ENCODE data around the gene ALOX5AP.

Gene ALOX5AP

DNA sequence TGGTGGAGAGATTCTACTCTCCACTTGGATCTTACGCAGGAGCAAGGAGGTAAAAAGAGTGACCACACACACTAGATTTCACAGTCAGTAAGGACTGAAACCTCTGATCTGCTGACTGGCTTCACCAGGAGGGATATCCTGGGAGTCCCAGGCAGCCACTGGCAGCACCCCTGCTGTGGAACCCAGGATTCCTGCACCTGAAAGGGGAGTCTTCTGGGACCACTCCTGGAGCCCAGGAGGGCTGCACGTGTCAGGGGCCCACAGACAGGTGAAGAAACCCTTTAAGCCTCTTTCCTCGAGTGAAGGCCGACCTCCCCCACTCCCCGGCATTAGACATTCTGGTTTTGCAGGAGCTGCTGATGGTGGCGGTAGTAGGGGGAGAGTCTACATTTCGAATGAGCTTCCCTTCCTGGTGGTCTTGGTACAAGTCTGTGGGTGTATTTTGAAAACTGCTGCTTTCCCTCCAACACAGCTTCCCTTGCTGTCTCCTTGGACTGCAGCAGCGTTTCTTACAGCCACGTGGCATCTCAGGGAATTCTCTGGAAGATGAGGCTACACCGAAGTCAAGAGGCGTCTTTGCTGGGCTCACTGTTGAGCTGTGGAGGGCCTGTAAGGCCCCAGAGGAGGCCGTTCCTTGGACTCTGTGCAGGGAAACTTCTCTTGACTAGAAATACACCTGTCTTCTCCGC lies 62.6 kb downstream of the ALOX5AP start:
- DNase-seq (ENCODE audit: low read depth), result no peak

DNA sequence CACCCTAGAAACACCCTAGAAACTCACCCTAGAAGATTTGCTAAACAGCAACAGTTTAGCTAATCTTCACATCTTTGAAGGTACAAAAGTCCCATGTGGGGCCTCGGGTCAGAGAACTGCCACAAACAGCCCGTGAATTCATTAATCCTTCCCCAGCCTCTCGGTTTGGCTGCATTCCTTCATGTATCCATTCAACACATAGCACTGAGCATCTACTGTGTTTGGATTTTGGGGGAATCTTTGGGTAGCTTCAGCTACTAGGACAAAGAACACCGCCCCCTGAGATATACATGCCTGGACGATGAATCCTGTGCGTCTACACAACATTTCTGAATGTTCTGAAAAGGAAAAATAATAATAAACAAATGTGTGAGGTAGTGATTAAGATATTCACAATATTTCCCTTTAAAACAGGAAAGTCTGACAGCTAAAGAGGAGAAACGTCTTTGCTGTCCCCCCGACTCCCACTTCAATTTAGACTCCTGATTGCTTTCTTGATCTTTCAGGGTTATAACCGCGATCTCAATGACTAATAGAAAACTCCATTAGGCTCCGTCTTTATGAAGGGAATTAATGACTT lies 63.5 kb downstream of the ALOX5AP start:
- no peak for DNase-seq (ENCODE audit: low read depth)

DNA sequence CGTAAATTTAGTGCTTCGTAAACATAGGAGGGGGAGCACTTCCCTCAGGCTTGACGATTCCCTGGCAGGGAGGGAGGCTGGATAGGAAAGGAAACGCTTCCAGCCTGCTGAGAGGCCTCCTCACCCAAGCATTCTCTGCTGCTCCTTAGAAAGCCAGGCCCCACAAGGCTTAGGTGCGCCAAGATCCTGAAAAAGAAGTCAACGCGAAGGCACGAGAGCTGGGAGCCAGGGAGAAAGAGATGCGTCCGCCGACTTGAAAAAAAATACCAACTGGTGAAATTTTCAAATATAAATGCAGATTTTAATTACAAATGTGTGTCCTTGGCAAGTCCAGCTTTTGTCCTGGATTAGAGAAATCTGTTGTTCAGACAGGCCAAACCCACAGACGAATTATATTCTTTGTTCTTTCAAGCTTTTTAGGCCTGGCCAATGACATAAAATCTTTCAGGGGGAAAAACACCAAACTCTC lies 64.0 kb downstream of the ALOX5AP start:
- DNase-seq (ENCODE audit: low read depth), result no peak

- no peak for DNase-seq (ENCODE audit: low read depth)
Observed at GRCh38 chr13:30800107-30800506, 64.8 kb downstream of the ALOX5AP start.

DNA sequence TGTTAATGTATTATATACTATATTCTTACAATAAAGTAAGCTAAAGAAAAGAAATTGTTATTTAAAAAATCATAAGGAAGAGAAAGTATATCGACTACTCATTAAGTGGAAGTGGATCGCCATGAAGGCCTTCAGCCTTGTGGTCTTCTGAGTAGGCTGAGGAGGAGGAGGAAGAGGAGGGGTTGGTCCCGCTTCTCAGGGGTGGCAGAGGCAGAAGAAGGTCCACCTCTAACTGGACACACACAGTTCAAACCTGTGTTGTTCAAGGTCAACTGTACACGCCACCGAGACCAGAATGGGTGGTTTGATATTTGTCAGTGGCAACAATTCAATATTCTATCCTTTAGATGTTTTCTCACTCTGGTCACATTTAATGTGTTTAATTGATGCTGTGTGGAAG lies 67.2 kb downstream of the ALOX5AP start:
- no peak for DNase-seq (ENCODE audit: low read depth)

- DNase-seq (ENCODE audit: low read depth), result no peak
Observed at GRCh38 chr13:30802953-30803478, 67.7 kb downstream of the ALOX5AP start.

- no peak for DNase-seq (ENCODE audit: low read depth)
Observed at GRCh38 chr13:30803749-30804148, 68.4 kb downstream of the ALOX5AP start.

- DNase-seq (ENCODE audit: low read depth), result no peak
Observed at GRCh38 chr13:30804474-30804873, 69.1 kb downstream of the ALOX5AP start.

DNA sequence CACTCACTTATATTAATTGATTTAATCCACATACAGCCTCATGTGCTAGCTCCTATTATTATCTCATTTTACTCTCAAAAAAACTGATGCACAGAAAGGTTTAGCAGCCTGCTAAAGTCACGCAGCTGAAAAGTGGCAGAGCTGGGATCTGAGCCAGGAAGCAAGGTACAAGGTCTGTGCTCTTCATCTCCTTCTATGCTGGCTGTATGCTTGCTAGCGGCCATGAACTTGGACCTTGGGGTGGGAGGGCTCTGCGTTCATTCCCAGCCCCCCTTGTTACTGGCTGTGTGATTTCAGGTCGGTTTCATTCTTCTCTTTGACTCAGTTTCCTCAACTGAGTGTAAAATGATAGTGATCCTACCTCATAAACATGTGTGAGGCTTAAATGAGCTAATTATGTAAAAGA lies 69.8 kb downstream of the ALOX5AP start:
- no peak for DNase-seq (ENCODE audit: low read depth)

GRCh38 chr13:30805603-30806011 lies 70.3 kb downstream of the ALOX5AP start:
- DNase-seq (ENCODE audit: low read depth), result no peak

DNA sequence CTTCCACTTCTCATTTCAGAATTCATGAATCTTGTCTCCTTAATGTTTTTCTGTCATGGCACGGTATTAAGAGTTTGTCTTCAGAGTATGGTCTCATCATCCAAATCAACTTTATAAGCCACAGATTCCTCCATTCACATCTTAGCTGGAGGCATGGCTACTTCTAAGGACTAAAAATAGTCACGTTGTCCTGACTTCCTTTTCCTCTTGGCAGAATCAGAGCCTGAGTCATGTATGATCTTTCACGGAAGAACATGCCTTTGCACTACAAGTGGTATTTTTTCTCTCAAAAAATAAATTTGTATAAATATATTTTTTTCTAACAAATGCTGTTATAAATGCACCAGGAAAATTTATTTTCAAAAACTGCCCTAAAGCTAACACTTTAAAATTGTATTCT lies 71.4 kb downstream of the ALOX5AP start:
- DNase-seq (ENCODE audit: low read depth), result no peak

DNA sequence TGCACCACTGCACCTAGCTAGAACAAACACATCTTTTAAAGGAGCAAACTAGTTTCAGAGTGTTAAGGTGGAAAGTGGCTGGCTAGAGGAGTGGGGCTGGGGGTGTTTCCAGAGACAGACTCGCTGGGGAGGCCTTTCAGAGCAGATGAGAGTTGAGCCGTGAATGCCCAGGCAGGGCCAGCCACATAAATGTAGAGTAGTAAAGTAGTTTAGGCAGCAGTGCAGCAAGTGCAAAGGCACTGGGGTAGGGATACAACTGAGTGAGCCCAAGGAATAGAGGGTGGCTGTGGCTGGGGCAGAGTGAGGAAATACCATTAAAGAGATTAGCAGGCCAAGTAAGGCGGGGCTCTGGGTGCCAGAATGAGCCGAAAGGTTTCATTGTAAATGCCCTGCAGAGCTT lies 72.0 kb downstream of the ALOX5AP start:
- no peak for DNase-seq (ENCODE audit: low read depth)

DNA sequence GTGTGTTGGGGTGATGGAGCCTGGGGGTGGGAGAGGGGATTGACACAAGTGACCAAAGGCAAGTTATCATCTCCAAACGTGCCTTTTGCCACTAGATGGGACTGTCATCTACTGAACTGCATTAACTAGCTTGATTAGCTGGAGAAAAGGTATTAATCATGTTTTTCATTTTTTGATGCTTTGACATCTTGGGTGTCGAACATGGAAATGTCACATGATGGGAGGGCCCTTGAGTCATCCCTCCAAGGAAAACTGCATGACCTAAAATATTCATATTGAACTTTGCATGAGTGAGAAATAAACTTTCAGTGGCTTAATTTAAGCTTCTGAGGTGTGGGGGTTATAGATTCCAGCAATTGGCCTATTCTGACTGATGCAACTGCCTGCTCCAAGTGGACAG lies 73.3 kb downstream of the ALOX5AP start:
- DNase-seq (ENCODE audit: low read depth), result no peak

DNA sequence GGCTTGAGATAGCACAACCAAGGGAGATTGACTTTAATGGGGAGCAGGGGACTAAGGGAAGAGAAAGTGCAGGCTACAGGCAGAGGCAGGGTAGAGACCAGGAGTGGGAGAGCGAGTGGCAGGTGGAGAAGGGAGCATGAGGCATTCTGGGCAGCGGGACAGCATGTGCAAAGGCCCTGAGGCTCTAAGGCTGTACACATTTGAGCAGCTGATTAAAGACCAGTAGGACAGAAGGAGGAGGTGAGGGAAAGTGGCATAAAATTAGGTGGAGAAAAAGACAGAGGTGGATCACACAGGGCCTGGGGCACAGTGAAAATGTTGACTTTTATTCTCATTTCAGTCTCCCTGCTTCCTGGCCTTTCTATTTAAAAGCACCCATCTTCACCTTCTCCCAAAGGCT lies 74.4 kb downstream of the ALOX5AP start:
- DNase-seq (ENCODE audit: low read depth), result no peak

GRCh38 chr13:30810261-30810701 lies 74.9 kb downstream of the ALOX5AP start:
- DNase-seq (ENCODE audit: low read depth), result no peak

GRCh38 chr13:30810801-30811200 lies 75.5 kb downstream of the ALOX5AP start:
- no peak for DNase-seq (ENCODE audit: low read depth)
